Measurements from ENCODE around the gene HEXIM2. TPM values are rescaled to one million over a fixed set of nuclear protein-coding genes. Genes with fewer than 3 reads are reported as not detected.

The HEXIM2 gene
- total RNA-seq, 2 experiments from 2014 or later = 1.3 to 1.5 TPM

GRCh38 chr17:45116434-45117016 lies 45.1 kb upstream of the HEXIM2 start:
- POLR2A ChIA-PET = no interaction called here
- Histone ChIP-seq H3K4me1 (ENCODE audit: insufficient read depth, low read length) (no peaks in the 10 kb centered on the region), H3K36me3 (ENCODE audit: insufficient read depth, low read length) (no peaks in the 10 kb centered on the region), H3K9me3 (ENCODE audit: control insufficient read depth in 1 of 2, insufficient read depth in 1 of 2, low read length in 2 of 2) (no peaks in the 10 kb centered on the region), H3K4me3 (ENCODE audit: low read length) (no peak overlapping the region), H3K27me3 (ENCODE audit: control insufficient read depth in 1 of 2, insufficient read depth in 2 of 2, low read length in 2 of 2) (no peaks in the 10 kb centered on the region), H3K27ac (ENCODE audit: low read depth in 1 of 2, low read length in 2 of 2) (no peak overlapping the region)
- Mint-ChIP-seq H3K36me3 (ENCODE audit: low read depth) (no peaks in the 10 kb centered on the region), H3K4me3 (no peak overlapping the region), H3K9me3 (no peaks in the 10 kb centered on the region), H3K27ac (no peak overlapping the region), H3K4me1 (ENCODE audit: low read depth) (no peaks in the 10 kb centered on the region), H3K27me3 (no peaks in the 10 kb centered on the region)
- TF ChIP-seq, protein P1, sequence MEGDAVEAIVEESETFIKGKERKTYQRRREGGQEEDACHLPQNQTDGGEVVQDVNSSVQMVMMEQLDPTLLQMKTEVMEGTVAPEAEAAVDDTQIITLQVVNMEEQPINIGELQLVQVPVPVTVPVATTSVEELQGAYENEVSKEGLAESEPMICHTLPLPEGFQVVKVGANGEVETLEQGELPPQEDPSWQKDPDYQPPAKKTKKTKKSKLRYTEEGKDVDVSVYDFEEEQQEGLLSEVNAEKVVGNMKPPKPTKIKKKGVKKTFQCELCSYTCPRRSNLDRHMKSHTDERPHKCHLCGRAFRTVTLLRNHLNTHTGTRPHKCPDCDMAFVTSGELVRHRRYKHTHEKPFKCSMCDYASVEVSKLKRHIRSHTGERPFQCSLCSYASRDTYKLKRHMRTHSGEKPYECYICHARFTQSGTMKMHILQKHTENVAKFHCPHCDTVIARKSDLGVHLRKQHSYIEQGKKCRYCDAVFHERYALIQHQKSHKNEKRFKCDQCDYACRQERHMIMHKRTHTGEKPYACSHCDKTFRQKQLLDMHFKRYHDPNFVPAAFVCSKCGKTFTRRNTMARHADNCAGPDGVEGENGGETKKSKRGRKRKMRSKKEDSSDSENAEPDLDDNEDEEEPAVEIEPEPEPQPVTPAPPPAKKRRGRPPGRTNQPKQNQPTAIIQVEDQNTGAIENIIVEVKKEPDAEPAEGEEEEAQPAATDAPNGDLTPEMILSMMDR (IDR thresholded peaks at IDR 0.05) = no peak
- intact Hi-C loops (cut with DNase I, micrococcal nuclease) = no loop called here
- no peak for DNase-seq
- CTCF ChIA-PET = no interaction called here
- no peak for ATAC-seq (ENCODE audit: poor library complexity)

DNA sequence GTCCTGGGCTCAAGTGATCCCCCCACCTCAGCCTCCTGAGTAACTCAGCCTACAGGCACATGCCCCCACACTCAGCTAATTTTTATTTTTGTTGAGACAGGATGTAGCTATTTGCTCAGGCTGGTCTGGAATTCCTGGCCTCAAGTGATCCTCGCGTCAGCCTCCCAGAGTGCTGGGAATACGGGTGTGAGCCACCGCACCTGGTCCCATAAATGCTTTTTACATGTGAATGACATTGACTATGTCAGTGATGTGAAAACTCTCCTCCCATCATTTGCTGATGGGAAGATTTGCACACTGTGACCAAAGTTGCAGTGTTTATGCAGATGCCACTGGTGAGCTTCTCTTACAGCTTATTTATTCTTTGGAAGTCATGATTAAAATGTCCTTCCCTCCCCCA lies 44.3 kb upstream of the HEXIM2 start:
- CTCF ChIA-PET = interaction anchor here (1.4 kb wide), 1 partner anchor 18 kb away, joined by 4 read pairs; the partner anchor contains the start of gene ACBD4
- no peak overlapping the region for H3K27ac ChIP-seq (ENCODE audit: low read depth in 1 of 2, low read length in 2 of 2)
- Mint-ChIP-seq H3K4me1 (ENCODE audit: low read depth) (no peaks in the 10 kb centered on the region), H3K4me3 (no peak overlapping the region), H3K36me3 (ENCODE audit: low read depth) (no peaks in the 10 kb centered on the region), H3K9me3 (no peaks in the 10 kb centered on the region), H3K27me3 (no peaks in the 10 kb centered on the region), H3K27ac (no peak overlapping the region)
- no peaks in the 10 kb centered on the region for H3K4me1 ChIP-seq (ENCODE audit: insufficient read depth, low read length)
- intact Hi-C loops (cut with DNase I, micrococcal nuclease) = no loop called here
- POLR2A ChIA-PET = no interaction called here
- DNase-seq (no peak), ATAC-seq (ENCODE audit: poor library complexity) (no peak)
- no peak overlapping the region for H3K4me3 ChIP-seq (ENCODE audit: low read length)
- TF ChIP-seq, protein P1 (IDR thresholded peaks at IDR 0.05) = no peak
- no peaks in the 10 kb centered on the region for H3K36me3 ChIP-seq (ENCODE audit: insufficient read depth, low read length)
- H3K27me3 ChIP-seq (ENCODE audit: control insufficient read depth in 1 of 2, insufficient read depth in 2 of 2, low read length in 2 of 2) = no peaks in the 10 kb centered on the region
- H3K9me3 ChIP-seq (ENCODE audit: control insufficient read depth in 1 of 2, insufficient read depth in 1 of 2, low read length in 2 of 2) = no peaks in the 10 kb centered on the region

DNA sequence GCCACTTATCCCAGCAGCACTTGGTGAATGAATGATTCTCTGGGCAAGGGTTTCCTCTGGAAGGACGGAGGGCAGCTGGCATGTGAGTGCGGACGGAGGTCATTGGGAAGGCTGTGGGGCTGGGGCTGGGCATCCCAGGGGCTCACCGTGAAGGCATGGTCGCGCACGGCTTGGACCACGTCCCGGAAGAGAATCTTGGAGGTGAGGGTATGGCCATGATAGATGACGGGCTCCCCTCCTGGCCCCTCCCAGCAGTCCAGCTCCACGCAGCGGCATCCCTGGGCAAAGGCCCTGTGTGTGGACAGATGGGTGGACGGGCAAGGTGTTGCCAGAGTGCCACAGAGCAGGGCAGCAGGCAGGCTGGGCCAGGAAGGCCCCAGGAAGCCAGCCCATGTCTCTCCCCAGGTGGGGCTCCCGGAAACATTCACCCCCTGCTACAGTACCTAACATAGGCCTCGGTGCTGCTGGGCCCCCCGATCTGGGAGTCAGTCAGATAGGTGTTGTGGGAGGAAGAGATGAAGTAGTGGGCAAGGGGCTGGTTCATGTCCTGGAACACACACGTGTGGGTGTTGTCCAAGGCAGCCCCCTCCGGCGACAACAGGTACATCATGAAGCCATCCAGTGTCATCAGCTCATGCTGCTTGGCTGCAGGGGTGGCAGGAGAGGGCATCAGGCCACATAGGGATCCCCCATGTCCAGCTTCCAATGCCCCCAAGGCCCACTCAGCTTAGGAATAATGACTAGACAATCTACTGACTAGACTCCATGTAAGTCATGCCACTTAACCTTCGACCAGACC lies 43.6 kb upstream of the HEXIM2 start:
- TF ChIP-seq, protein P1 (IDR thresholded peaks at IDR 0.05) = no peak
- no peaks in the 10 kb centered on the region for H3K27me3 ChIP-seq (ENCODE audit: control insufficient read depth in 1 of 2, insufficient read depth in 2 of 2, low read length in 2 of 2)
- H3K27ac Mint-ChIP-seq = no peak overlapping the region
- H3K36me3 Mint-ChIP-seq (ENCODE audit: low read depth) = no peaks in the 10 kb centered on the region
- H3K27me3 Mint-ChIP-seq = no peaks in the 10 kb centered on the region
- H3K4me1 Mint-ChIP-seq (ENCODE audit: low read depth) = no peaks in the 10 kb centered on the region
- no peak overlapping the region for H3K4me3 Mint-ChIP-seq
- H3K27ac ChIP-seq (ENCODE audit: low read depth in 1 of 2, low read length in 2 of 2) = no peak overlapping the region
- intact Hi-C loops (cut with DNase I, micrococcal nuclease) = no loop called here
- ATAC-seq (ENCODE audit: poor library complexity) (no peak), DNase-seq (no peak)
- no peak overlapping the region for H3K4me3 ChIP-seq (ENCODE audit: low read length)
- H3K4me1 ChIP-seq (ENCODE audit: insufficient read depth, low read length) = no peaks in the 10 kb centered on the region
- no peaks in the 10 kb centered on the region for H3K9me3 ChIP-seq (ENCODE audit: control insufficient read depth in 1 of 2, insufficient read depth in 1 of 2, low read length in 2 of 2)
- ChIA-PET POLR2A (no interaction called here), CTCF (interaction anchor here (1.4 kb wide), 1 partner anchor 17 kb away, joined by 4 read pairs; the partner anchor contains the start of gene ACBD4)
- no peaks in the 10 kb centered on the region for H3K36me3 ChIP-seq (ENCODE audit: insufficient read depth, low read length)
- H3K9me3 Mint-ChIP-seq = no peaks in the 10 kb centered on the region

All from CD4-positive, alpha-beta T cell (primary cell).